NCI-H187 treated with DMSO at 0.1 percent for 48 hours (cell line): Measurements from ENCODE around the gene SNX18.
"Not testable (repeated sequence)": the region's sequence is repeated elsewhere in the genome, so short reads cannot be mapped to it uniquely, and the experiment has no call there.

Source experiments
- DNase-seq: peaks from one replicate; lab custom pipeline; 2025; lab: John Stamatoyannopoulos, UW

The SNX18 gene, protein sequence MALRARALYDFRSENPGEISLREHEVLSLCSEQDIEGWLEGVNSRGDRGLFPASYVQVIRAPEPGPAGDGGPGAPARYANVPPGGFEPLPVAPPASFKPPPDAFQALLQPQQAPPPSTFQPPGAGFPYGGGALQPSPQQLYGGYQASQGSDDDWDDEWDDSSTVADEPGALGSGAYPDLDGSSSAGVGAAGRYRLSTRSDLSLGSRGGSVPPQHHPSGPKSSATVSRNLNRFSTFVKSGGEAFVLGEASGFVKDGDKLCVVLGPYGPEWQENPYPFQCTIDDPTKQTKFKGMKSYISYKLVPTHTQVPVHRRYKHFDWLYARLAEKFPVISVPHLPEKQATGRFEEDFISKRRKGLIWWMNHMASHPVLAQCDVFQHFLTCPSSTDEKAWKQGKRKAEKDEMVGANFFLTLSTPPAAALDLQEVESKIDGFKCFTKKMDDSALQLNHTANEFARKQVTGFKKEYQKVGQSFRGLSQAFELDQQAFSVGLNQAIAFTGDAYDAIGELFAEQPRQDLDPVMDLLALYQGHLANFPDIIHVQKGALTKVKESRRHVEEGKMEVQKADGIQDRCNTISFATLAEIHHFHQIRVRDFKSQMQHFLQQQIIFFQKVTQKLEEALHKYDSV

GRCh38 chr5:54517512-54518145 lies at the start of gene SNX18:
SNX18 (plus strand) TSS chr5:54517759; CDS start chr5:54517953, 194 bp downstream.
- peak; percentile 67 for DNase-seq

GRCh38 chr5:54469622-54470021 lies 47.9 kb upstream of the SNX18 start:
- DNase-seq = no peak

DNA sequence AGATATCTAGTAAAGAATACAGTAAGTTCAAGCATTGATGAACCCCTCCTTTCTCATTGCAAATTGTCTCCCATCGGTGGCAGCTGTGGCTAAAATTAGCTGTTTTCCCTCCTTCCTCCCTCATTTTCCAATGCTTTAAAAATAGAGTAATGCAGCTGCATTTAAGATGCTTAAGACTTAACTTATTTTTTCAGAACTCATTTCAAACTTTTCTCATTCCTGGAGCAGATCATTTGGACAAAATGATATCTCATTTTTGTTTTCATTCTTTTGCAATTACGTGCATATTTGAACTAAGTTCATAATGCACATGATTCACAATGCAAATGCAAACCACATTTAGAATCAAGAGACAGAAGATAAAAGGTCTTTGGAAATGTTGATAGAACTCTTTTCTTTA lies 47.4 kb upstream of the SNX18 start:
- DNase-seq = no peak

DNA sequence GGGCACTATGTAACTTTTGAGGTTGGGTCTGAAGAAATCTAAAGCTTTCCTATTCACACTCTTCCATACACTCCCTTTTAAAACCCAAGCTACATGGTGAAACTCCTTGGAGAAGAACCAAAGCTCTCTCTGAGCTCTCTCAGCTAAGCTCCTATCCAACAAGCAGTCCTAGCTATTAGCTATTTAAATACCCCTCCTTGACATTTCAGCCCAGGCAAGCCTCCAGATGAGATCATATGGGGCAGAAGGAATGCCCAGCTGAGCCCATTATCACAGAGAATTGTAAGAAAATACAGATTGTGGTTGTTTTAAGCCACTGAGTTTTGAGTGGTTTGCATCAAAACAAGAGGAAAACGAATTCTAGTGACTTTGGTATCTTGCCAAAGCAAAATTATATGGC lies 46.9 kb upstream of the SNX18 start:
- DNase-seq = no peak

GRCh38 chr5:54471398-54471797 lies 46.2 kb upstream of the SNX18 start:
- no peak for DNase-seq

GRCh38 chr5:54476682-54477081 lies 40.9 kb upstream of the SNX18 start:
- DNase-seq = no peak

DNA sequence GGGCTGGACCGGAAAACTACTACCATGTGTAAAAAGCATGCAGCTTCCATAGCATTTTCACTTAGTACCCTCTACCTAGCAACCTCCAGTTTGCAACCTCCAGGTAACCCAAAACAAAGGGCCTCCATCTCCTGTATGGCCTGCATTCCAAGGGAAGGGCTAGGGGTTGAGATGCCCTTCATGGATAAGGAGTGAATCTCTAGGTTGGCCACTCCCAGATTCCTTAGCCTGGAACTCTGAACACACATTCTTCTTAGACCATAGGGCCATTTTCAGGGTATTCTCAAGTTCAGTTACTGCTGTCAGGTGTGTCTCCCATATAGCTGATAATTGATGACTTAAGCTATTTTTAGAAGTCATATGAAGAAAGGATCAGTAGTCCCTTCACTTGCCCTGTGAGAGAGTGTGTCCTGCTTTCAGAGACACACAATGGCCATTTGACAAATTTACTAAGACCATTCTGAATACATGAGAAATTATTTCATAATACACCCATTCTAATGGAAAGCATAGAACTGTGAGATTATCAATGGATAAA lies 39.5 kb upstream of the SNX18 start:
- no peak for DNase-seq

DNA sequence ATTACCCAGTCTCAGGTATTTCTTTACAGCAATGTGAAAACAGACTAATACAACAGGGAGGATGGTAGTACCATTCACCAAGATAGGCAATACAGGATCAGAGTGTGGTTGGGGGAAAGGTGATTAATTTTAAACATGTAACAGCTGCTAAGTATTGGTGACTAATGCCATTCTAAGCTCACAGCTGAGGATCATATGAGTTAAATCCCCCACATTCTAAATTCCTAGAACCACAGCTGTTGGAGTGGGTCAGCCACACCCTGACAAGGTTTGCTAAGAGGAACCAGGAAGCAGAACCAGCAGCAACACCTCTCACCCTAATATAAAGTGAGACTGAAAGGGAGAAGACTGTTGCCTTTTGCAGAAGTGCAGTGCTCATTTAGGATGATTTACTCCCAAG lies 37.3 kb upstream of the SNX18 start:
- no peak for DNase-seq

DNA sequence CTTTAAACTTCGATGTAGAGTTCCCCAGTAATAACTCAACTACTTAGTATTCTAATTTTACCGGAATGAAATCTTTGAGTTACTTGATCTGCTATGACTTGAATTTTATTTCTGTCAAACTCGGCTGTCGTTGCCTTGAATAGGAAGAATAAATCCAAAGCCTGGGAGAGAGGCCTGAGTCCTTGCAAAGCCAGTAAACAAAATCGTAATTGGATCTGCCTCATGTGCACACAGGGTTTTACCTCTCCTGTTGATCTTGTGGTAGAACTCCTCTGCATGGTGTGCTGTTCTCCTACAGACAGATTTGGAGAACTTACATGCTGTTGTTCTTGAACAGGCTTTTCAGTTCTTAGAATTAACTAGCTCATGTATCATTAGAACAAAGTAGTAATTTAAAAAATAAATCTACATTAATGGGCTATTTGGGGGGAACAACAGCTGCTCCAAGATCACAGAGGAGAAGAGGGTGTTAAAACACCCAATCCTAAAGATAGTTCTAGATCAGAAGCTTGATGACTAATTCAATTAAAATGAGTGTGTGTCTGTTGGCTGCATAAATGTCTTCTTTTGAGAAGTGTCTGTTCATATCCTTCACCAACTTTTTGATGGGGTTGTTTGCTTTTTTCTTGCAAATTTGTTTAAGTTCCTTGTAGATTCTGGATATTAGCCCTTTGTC lies 33.2 kb upstream of the SNX18 start:
- no peak for DNase-seq

- not testable (repeated sequence) for DNase-seq
These were observed 31.9 kb upstream of the SNX18 start for GRCh38 chr5:54485659-54486058.

GRCh38 chr5:54489648-54489979 lies 27.9 kb upstream of the SNX18 start:
- not testable (repeated sequence) for DNase-seq

- no peak for DNase-seq
These were observed 26.2 kb upstream of the SNX18 start for GRCh38 chr5:54491326-54491725.

DNA sequence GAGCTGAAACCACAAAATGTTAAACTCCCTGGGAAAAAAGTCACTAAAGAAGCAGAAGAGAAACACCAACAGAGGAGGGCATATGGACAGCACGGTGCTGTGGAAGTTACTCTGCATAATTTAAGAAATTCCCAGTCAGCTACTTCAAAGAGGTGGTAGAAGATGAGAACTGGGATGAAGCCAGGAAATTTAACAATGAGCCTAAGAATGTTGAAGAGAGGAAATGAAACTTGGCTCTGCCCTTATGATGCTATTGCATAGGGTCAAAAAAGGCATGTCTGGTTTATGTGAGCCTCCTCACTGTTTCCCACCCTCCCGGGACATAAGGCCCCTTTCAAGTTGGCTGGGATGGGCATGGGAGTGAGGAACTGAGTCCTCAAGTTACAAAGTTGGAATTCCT lies 25.4 kb upstream of the SNX18 start:
- DNase-seq = no peak

DNA sequence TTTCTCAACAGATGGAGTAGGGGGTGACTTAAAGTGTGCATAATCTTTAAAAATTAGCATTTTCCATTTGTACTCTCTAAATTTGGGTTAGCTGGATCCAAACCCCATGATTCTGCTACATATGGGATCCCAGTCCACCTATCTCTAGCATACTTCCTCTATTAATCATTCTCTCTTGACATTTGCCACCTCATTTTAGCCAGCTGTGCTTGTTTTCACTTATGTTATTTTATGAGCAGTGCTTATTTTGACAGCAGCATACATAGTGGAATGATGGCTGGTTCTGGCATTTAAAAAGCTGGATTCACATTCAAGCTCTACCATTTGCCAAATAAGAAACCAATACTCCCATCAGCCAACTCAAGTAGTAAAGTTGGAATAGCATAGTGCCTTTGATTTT lies 22.5 kb upstream of the SNX18 start:
- DNase-seq = no peak

DNA sequence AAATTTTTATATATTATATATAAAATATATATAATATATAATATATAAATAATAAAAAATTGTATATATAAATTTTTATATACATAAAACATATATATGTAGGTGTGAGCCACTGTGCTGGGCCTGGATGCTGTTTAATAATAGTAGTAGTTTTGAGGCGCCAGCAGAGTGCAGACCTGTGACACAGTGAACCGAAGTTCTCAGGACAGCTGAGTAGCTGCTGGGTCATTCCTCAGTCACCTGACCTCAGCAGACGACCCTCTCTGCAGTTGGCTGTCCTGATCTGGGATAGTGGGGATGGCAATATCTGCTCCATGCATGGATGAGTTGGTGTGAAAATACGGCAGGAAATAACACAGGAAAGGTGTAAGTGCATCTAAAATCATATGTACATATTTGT lies 3.3 kb upstream of the SNX18 start:
- DNase-seq = no peak

GRCh38 chr5:54514841-54515432 lies 2.6 kb upstream of the SNX18 start:
- no peak for DNase-seq

GRCh38 chr5:54515634-54516033 lies 1.9 kb upstream of the SNX18 start:
- DNase-seq = no peak

DNA sequence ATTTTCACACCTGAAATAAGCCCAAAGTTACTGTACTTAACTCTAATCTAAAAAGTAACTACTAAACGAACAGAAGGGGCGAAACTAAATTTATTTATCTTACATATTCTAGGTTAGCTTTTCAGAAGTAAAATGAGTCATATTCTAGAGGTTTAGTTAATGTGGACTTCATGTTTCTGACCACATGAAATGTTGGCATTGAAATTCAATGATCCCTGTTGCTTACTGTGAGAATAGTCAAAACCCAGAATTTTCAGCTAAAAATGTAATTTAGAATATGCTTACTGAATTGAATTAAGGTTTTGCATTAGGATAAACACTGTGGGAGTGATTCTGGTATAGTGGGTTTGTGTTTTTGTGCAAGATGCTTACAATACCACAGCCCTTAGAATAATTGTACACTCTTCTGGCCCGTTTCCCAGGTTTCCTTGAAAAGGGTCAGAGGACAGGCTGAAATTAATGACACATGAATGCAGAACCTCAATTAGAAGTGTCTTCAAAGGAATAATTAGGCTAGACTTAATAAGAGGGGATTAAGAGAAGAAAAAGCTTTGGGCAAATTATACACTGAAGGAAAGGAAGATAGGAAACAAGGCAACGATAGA lies 1.4 kb upstream of the SNX18 start:
- DNase-seq = no peak

DNA sequence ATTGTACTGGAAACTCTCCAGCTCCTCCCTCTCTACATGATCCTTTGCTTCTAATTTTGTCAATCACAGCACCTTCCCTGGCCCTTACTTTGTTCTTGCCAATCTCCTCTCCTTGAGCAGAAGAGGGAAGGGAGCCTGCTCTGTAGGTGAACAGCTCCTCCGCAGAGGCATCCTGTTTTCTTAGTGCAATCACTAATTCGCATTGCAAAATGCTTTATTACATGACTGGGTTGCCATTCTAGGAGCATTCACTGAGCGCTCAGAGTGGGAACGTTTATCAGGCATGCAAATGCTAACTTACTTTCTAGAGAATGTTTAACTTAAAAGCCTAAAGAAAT lies 416 bp upstream of the SNX18 start:
- no peak for DNase-seq

DNA sequence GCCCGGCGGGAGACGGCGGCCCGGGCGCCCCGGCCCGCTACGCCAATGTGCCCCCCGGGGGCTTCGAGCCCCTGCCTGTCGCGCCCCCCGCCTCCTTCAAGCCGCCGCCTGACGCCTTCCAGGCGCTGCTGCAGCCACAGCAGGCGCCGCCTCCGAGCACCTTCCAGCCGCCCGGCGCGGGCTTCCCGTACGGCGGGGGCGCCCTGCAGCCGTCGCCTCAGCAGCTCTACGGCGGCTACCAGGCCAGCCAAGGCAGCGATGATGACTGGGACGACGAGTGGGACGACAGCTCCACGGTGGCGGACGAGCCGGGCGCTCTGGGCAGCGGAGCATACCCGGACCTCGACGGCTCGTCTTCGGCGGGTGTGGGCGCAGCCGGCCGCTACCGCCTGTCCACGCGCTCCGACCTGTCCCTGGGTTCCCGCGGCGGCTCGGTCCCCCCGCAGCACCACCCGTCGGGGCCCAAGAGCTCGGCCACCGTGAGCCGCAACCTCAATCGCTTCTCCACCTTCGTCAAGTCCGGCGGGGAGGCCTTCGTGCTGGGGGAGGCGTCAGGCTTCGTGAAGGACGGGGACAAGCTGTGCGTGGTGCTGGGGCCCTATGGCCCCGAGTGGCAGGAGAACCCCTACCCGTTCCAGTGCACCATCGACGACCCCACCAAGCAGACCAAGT lies 723 bp downstream of the SNX18 start:
- DNase-seq = no peak

DNA sequence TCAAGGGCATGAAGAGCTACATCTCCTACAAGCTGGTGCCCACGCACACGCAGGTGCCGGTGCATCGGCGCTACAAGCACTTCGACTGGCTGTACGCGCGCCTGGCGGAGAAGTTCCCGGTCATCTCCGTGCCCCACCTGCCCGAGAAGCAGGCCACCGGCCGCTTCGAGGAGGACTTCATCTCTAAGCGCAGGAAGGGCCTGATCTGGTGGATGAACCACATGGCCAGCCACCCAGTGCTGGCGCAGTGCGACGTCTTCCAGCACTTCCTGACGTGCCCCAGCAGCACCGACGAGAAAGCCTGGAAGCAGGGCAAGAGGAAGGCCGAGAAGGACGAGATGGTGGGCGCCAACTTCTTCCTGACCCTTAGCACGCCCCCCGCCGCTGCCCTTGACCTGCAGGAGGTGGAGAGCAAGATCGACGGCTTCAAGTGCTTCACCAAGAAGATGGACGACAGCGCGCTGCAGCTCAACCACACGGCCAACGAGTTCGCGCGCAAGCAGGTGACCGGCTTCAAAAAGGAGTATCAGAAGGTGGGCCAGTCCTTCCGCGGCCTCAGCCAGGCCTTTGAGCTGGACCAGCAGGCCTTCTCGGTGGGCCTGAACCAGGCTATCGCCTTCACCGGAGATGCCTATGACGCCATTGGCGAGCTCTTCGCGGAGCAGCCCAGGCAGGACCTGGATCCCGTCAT lies 1.4 kb downstream of the SNX18 start:
- no peak for DNase-seq
